ENCODE data around the gene RBM15.

The RBM15 gene

DNA sequence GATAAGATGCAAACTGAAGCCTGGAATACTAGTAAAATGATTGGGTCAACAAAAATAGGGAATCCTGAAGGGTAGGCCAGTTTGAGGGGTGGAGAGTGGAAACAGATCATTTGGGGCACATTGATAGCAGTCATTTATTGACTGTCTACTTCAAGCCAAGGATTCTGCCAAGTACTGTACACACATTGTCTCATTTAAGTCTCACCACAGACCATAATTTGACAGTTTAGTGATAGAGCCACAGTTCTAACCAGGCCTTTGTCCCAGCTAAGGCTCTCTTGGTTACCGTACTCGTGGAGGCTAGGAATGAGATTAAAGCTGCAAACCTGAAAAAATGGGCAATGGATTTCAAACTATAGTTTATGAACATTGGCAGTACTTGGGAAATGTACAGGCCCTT is 11.2 kb downstream of the RBM15 start:
- Histone ChIP-seq H3K79me1 (ENCODE audit: low read length) (no peaks in the 10 kb centered on the region), H3K4me3 (ENCODE audit: low read depth, low read length) (no peak overlapping the region), H3K9me3 (ENCODE audit: insufficient read depth, low read depth, low read length) (no peaks in the 10 kb centered on the region), H2AK5ac (ENCODE audit: low read length) (no peak overlapping the region), H2BK5ac (ENCODE audit: low read depth, low read length, poor library complexity) (no peak overlapping the region), H2AFZ (ENCODE audit: insufficient read depth, low read length, poor library complexity) (no peak overlapping the region), H4K12ac (ENCODE audit: low read depth, low read length) (no peak overlapping the region), H3K23ac (ENCODE audit: low read length) (no peak overlapping the region), H3K4me2 (ENCODE audit: low read length) (no peak overlapping the region), H3K14ac (ENCODE audit: low read length) (no peak overlapping the region), H3K27me3 (ENCODE audit: insufficient read depth, low read length) (no peaks in the 10 kb centered on the region), H3K18ac (ENCODE audit: low read length) (no peak overlapping the region), H3K79me2 (ENCODE audit: control insufficient read depth, insufficient read depth, low read length, poor library complexity) (peaks cover 2% of the 10 kb centered on the region), H4K8ac (ENCODE audit: low read depth, low read length) (no peak overlapping the region), H2BK12ac (ENCODE audit: low read length) (no peak overlapping the region), H3K4ac (ENCODE audit: low read depth, low read length) (no peak overlapping the region), H3K27ac (ENCODE audit: low read depth, low read length) (no peak overlapping the region), H3K9ac (ENCODE audit: low read length) (no peak overlapping the region), H3K36me3 (ENCODE audit: control insufficient read depth in 1 of 2, insufficient read depth in 2 of 2, low read length in 2 of 2) (peaks cover 12 to 13% of the 10 kb centered on the region in 2 experiments), H4K91ac (ENCODE audit: low read depth, low read length) (no peak overlapping the region), H3K4me1 (ENCODE audit: control insufficient read depth in 1 of 2, insufficient read depth in 2 of 2, low read length in 2 of 2) (peaks cover 0 to 4% of the 10 kb centered on the region in 2 experiments), H2BK120ac (ENCODE audit: insufficient read depth, low read length, poor library complexity) (no peak overlapping the region)
- no peak for DNase-seq
- WGBS (ENCODE audit: extremely low coverage, insufficient coverage, insufficient read length) = no CpG with 5 or more reads among the region's 2 CpGs

DNA sequence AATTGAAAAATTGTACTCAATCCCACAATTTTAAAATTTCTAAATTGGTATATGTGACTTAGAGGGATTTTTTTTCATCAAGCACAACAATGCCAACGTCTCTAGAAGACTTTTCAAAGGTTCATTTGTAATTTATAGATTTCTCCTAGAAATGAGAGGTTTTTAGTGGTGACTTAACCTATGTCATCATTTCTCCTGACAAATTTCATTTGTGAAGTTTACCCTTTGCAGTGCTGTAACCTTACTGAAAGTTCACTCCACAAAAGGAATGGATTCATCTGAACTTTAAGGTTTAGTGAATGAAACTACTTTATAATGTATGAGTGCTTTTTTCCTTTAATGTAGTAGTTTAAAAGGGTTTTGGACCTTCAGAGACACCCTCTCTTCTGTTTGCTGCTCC is 16.1 kb downstream of the RBM15 start:
- Histone ChIP-seq H4K91ac (ENCODE audit: low read depth, low read length) (no peak overlapping the region), H3K4me1 (ENCODE audit: control insufficient read depth in 1 of 2, insufficient read depth in 2 of 2, low read length in 2 of 2) (no peaks in the 10 kb centered on the region), H3K18ac (ENCODE audit: low read length) (no peak overlapping the region), H3K23ac (ENCODE audit: low read length) (no peak overlapping the region), H4K12ac (ENCODE audit: low read depth, low read length) (no peak overlapping the region), H3K27ac (ENCODE audit: low read depth, low read length) (no peak overlapping the region), H3K36me3 (ENCODE audit: control insufficient read depth in 1 of 2, insufficient read depth in 2 of 2, low read length in 2 of 2) (peaks cover 2 to 9% of the 10 kb centered on the region in 2 experiments), H3K9me3 (ENCODE audit: insufficient read depth, low read depth, low read length) (no peaks in the 10 kb centered on the region), H3K4ac (ENCODE audit: low read depth, low read length) (no peak overlapping the region), H3K27me3 (ENCODE audit: insufficient read depth, low read length) (no peaks in the 10 kb centered on the region), H3K9ac (ENCODE audit: low read length) (no peak overlapping the region), H2BK12ac (ENCODE audit: low read length) (no peak overlapping the region), H3K79me1 (ENCODE audit: low read length) (no peaks in the 10 kb centered on the region), H2BK5ac (ENCODE audit: low read depth, low read length, poor library complexity) (no peak overlapping the region), H3K4me3 (ENCODE audit: low read depth, low read length) (no peak overlapping the region), H3K14ac (ENCODE audit: low read length) (no peak overlapping the region), H3K79me2 (ENCODE audit: control insufficient read depth, insufficient read depth, low read length, poor library complexity) (no peaks in the 10 kb centered on the region), H4K8ac (ENCODE audit: low read depth, low read length) (no peak overlapping the region), H3K4me2 (ENCODE audit: low read length) (no peak overlapping the region), H2BK120ac (ENCODE audit: insufficient read depth, low read length, poor library complexity) (no peak overlapping the region), H2AFZ (ENCODE audit: insufficient read depth, low read length, poor library complexity) (no peak overlapping the region), H2AK5ac (ENCODE audit: low read length) (no peak overlapping the region)
- no peak for DNase-seq
- WGBS (ENCODE audit: extremely low coverage, insufficient coverage, insufficient read length) = no CpG with 5 or more reads among the region's 1 CpG

DNA sequence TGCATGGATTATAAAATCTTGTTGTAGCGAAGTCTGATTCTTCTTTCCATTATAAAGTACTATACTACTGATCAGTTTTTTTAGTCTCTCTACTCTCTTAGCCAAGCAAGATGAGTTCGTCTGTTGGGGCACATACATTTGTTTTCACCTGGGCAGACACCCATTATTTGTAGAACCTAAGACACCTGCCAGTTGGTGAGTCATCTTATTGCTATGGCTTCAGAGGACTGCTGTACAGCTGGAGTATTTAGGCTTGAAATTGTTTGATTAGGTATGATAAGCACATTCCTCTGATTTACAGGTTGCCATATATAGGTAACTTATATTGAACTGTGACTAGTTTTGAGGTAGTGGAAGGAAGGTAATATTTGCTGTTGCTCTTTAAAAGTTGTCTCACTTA is 17.2 kb downstream of the RBM15 start:
- no peak overlapping the region for H2BK120ac ChIP-seq (ENCODE audit: insufficient read depth, low read length, poor library complexity)
- H2BK5ac ChIP-seq (ENCODE audit: low read depth, low read length, poor library complexity) = no peak overlapping the region
- H4K8ac ChIP-seq (ENCODE audit: low read depth, low read length) = no peak overlapping the region
- DNase-seq = peak in 1 of 2 donors; percentile 61
- no peak overlapping the region for H3K23ac ChIP-seq (ENCODE audit: low read length)
- H3K4ac ChIP-seq (ENCODE audit: low read depth, low read length) = no peak overlapping the region
- H4K91ac ChIP-seq (ENCODE audit: low read depth, low read length) = no peak overlapping the region
- no peak overlapping the region for H3K4me2 ChIP-seq (ENCODE audit: low read length)
- no peak overlapping the region for H3K27ac ChIP-seq (ENCODE audit: low read depth, low read length)
- H3K4me1 ChIP-seq (ENCODE audit: control insufficient read depth in 1 of 2, insufficient read depth in 2 of 2, low read length in 2 of 2) = no peaks in the 10 kb centered on the region
- H4K12ac ChIP-seq (ENCODE audit: low read depth, low read length) = no peak overlapping the region
- no peaks in the 10 kb centered on the region for H3K9me3 ChIP-seq (ENCODE audit: insufficient read depth, low read depth, low read length)
- H3K27me3 ChIP-seq (ENCODE audit: insufficient read depth, low read length) = no peaks in the 10 kb centered on the region
- no peak overlapping the region for H3K18ac ChIP-seq (ENCODE audit: low read length)
- no peaks in the 10 kb centered on the region for H3K79me1 ChIP-seq (ENCODE audit: low read length)
- no peak overlapping the region for H3K14ac ChIP-seq (ENCODE audit: low read length)
- H3K4me3 ChIP-seq (ENCODE audit: low read depth, low read length) = no peak overlapping the region
- H2AK5ac ChIP-seq (ENCODE audit: low read length) = no peak overlapping the region
- no peak overlapping the region for H2BK12ac ChIP-seq (ENCODE audit: low read length)
- H3K9ac ChIP-seq (ENCODE audit: low read length) = no peak overlapping the region
- no peaks in the 10 kb centered on the region for H3K79me2 ChIP-seq (ENCODE audit: control insufficient read depth, insufficient read depth, low read length, poor library complexity)
- H2AFZ ChIP-seq (ENCODE audit: insufficient read depth, low read length, poor library complexity) = no peak overlapping the region
- WGBS (ENCODE audit: extremely low coverage, insufficient coverage, insufficient read length) = no CpG with 5 or more reads among the region's 2 CpGs
- H3K36me3 ChIP-seq (ENCODE audit: control insufficient read depth in 1 of 2, insufficient read depth in 2 of 2, low read length in 2 of 2) = peaks cover 2 to 9% of the 10 kb centered on the region in 2 experiments

DNA sequence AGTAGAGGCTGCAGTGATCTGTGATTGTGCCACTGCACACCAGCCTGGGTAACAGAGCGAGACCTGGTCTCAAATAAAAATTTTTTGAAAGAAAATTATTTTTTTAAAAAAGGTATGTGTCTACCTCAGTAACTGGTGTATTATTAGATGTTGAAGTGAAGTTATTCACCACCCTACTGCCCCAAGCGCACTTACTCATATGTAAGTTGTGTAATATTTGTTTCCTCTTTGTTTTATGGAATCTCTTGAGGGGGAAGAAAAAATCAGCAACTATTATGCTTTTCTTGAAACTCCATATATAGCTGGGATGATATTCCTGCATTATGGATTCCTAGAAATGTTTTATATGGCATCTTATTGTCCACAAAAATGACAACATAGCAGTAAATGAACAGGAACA is 21.3 kb downstream of the RBM15 start:
- WGBS (ENCODE audit: extremely low coverage, insufficient coverage, insufficient read length) = no CpG with 5 or more reads among the region's 2 CpGs
- Histone ChIP-seq H3K27me3 (ENCODE audit: insufficient read depth, low read length) (no peaks in the 10 kb centered on the region), H2AK5ac (ENCODE audit: low read length) (no peak overlapping the region), H3K27ac (ENCODE audit: low read depth, low read length) (no peak overlapping the region), H3K9me3 (ENCODE audit: insufficient read depth, low read depth, low read length) (no peaks in the 10 kb centered on the region), H2BK12ac (ENCODE audit: low read length) (no peak overlapping the region), H2BK120ac (ENCODE audit: insufficient read depth, low read length, poor library complexity) (no peak overlapping the region), H3K4me1 (ENCODE audit: control insufficient read depth in 1 of 2, insufficient read depth in 2 of 2, low read length in 2 of 2) (no peaks in the 10 kb centered on the region), H3K14ac (ENCODE audit: low read length) (no peak overlapping the region), H2AFZ (ENCODE audit: insufficient read depth, low read length, poor library complexity) (no peak overlapping the region), H3K4me2 (ENCODE audit: low read length) (no peak overlapping the region), H3K4me3 (ENCODE audit: low read depth, low read length) (no peak overlapping the region), H3K36me3 (ENCODE audit: control insufficient read depth in 1 of 2, insufficient read depth in 2 of 2, low read length in 2 of 2) (peaks cover 2 to 7% of the 10 kb centered on the region in 2 experiments), H3K9ac (ENCODE audit: low read length) (no peak overlapping the region), H4K12ac (ENCODE audit: low read depth, low read length) (no peak overlapping the region), H2BK5ac (ENCODE audit: low read depth, low read length, poor library complexity) (no peak overlapping the region), H3K79me2 (ENCODE audit: control insufficient read depth, insufficient read depth, low read length, poor library complexity) (no peaks in the 10 kb centered on the region), H3K79me1 (ENCODE audit: low read length) (no peaks in the 10 kb centered on the region), H3K18ac (ENCODE audit: low read length) (no peak overlapping the region), H3K4ac (ENCODE audit: low read depth, low read length) (no peak overlapping the region), H3K23ac (ENCODE audit: low read length) (no peak overlapping the region), H4K8ac (ENCODE audit: low read depth, low read length) (no peak overlapping the region), H4K91ac (ENCODE audit: low read depth, low read length) (no peak overlapping the region)
- peak in 1 of 2 donors; percentile 5 for DNase-seq
